Measurements from ENCODE around the gene SLC38A8.

DNA sequence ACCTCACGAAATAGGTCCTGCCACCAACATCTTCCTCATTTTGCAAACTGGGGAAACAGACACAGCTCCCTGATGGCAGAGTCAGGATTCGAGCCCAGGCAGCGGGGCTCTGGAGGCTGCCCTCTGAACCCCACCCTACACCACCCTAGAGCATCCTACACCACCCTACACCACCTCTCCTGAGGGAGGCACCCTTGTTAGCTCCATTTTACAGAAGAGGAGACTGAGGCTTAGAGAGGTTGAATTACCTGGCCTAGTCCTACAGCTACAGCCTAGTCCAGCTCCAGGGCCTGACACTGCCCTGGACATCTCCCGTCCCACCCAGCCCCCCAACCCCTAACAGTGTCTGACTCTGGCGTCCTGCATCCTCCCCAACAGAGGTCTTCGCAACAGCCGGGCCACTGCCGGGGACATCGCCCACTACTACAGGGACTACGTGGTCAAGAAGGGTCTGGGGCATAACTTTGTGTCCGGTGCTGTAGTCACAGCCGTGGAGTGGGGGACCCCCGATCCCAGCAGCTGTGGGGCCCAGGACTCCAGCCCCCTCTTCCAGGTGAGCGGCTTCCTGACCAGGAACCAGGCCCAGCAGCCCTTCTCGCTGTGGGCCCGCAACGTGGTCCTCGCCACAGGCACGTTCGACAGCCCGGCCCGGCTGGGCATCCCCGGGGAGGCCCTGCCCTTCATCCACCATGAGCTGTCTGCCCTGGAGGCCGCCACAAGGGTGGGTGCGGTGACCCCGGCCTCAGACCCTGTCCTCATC, 77.7 kb downstream of the SLC38A8 start:
- TF ChIP-seq POLR2A (IDR thresholded peaks at IDR 0.05) (no peak), CTCF (IDR thresholded peaks at IDR 0.05) (no peak)
